Urinary bladder (tissue), 4 donors: ENCODE results near the gene DBNDD2. TPM values are rescaled to one million over a fixed set of nuclear protein-coding genes. Genes with fewer than 3 reads are reported as not detected.

Experiments
- DNase-seq: peaks from one replicate; pipeline ENCODE4 v3.0.0-alpha.2; 2015; ENCODE audit errors: extremely low spot score
- H3K27ac ChIP-seq: one replicate; pipeline ENCODE4 v1.5.1; 2013; ENCODE audit warnings: low read depth, mild to moderate bottlenecking, moderate library complexity
- H3K36me3 ChIP-seq: one replicate; pipeline ENCODE4 v1.6.1; 2013; ENCODE audit warnings: mild to moderate bottlenecking, moderate library complexity; ENCODE audit not compliant: insufficient read depth
- H3K4me1 ChIP-seq: one replicate; pipeline ENCODE4 v1.6.1; 2013; ENCODE audit warnings: mild to moderate bottlenecking, moderate library complexity; ENCODE audit not compliant: insufficient read depth
- H3K4me3 ChIP-seq: one replicate; pipeline ENCODE4 v1.5.1; 2013; ENCODE audit warnings: low read depth, low read length
- WGBS: extraction: QIAGEN DNeasy Blood & Tissue Kit; methylation state at CpG from one replicate; pipeline ENCODE4 v1.1.7; 2013; 5-methylcytosine and 5-hydroxymethylcytosine counted together
- polyA plus RNA-seq: library from polyadenylated mRNA; stranded (reverse); fragments of 200-250 nt; gene quantifications from one replicate; pipeline ENCODE4 v1.2.3, GENCODE V29; 2013
- small RNA-seq: library from RNA; depleted of rRNA; stranded (forward); fragments of <200 nt; gene quantifications from one replicate; pipeline ENCODE3, GENCODE V24; 2014
- total RNA-seq: library from RNA; depleted of rRNA; stranded (reverse); fragments of >200 nt; gene quantifications from one replicate; pipeline ENCODE4 v1.2.3, GENCODE V29; 2014
- donor health status: healthy with polysubstance abuse.
- donor health status: healthy.

The DBNDD2 gene
- total and polyA plus RNA-seq, 2 donors: 15.5 to 194 TPM

DNA sequence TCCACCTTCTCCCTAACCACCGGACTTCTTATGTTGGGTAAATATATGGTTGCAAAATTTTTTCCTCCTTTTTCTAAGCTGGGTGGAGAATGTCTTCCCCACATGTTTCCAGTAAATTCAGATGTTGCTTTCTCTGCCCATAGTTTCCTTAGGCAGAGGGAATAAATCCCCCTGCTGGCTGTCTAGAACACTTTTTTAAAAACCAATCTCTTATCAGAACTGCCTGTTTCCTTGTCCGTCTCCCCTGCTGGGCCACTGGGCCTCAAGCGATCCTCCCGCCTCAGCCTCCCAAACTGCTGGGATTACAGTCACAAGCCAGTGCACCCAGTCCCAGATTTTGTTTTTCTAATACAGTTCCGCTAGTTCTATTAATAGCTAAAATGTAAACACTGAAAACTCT is 51.5 kb downstream of the DBNDD2 start:
- H3K36me3 ChIP-seq: no peaks in the 10 kb centered on the region
- H3K4me3 ChIP-seq: no peak overlapping the region
- no peaks in the 10 kb centered on the region for H3K4me1 ChIP-seq
- WGBS: 63% methylated on average over 5 of the region's 5 CpGs
- DNase-seq: no peak
- H3K27ac ChIP-seq: no peak overlapping the region

Small RNA genes within 50 kb of the gene (small RNA-seq; reads per million reads assigned to genes)
- gene MIR6812: not detected

Other genes with a start within 250 kb of the DBNDD2 start
- gene PI3, start 233.4 kb upstream of the DBNDD2 start, total RNA-seq: not detected
- not detected for gene PI3, start 233.4 kb upstream of the DBNDD2 start, polyA plus RNA-seq
- gene SEMG1, start 201.3 kb upstream of the DBNDD2 start, total RNA-seq: not detected
- not detected for gene SEMG1, start 201.3 kb upstream of the DBNDD2 start, polyA plus RNA-seq
- gene SEMG2, start 186.9 kb upstream of the DBNDD2 start, total RNA-seq: not detected
- not detected for gene SEMG2, start 186.9 kb upstream of the DBNDD2 start, polyA plus RNA-seq
- gene SLPI, start 153.7 kb upstream of the DBNDD2 start, total RNA-seq: 6.8 TPM
- gene SLPI, start 153.7 kb upstream of the DBNDD2 start, polyA plus RNA-seq: 1,815 TPM
- not detected for gene RBPJL, start 101.4 kb upstream of the DBNDD2 start, total RNA-seq
- gene RBPJL, start 101.4 kb upstream of the DBNDD2 start, polyA plus RNA-seq: not detected
- 1.5 TPM for gene MATN4, start 100.0 kb upstream of the DBNDD2 start, total RNA-seq
- 0.58 TPM for gene MATN4, start 100.0 kb upstream of the DBNDD2 start, polyA plus RNA-seq
- 28.9 TPM for gene SDC4, start 59.9 kb upstream of the DBNDD2 start, total RNA-seq
- gene SDC4, start 59.9 kb upstream of the DBNDD2 start, polyA plus RNA-seq: 110 TPM
- 19.5 TPM for gene SYS1, start 45.1 kb upstream of the DBNDD2 start, total RNA-seq
- 39.4 TPM for gene SYS1, start 45.1 kb upstream of the DBNDD2 start, polyA plus RNA-seq
- 0.69 TPM for gene TP53TG5, start 30.0 kb upstream of the DBNDD2 start, total RNA-seq
- 0.96 TPM for gene TP53TG5, start 30.0 kb upstream of the DBNDD2 start, polyA plus RNA-seq
- 30.5 TPM for gene PIGT, start 7.9 kb downstream of the DBNDD2 start, total RNA-seq
- 121 TPM for gene PIGT, start 7.9 kb downstream of the DBNDD2 start, polyA plus RNA-seq
- gene WFDC2, start 61.5 kb downstream of the DBNDD2 start, total RNA-seq: not detected
- 430 TPM for gene WFDC2, start 61.5 kb downstream of the DBNDD2 start, polyA plus RNA-seq
- not detected for gene SPINT3, start 107.3 kb downstream of the DBNDD2 start, total RNA-seq
- gene SPINT3, start 107.3 kb downstream of the DBNDD2 start, polyA plus RNA-seq: not detected
- not detected for gene WFDC6, start 131.2 kb downstream of the DBNDD2 start, total RNA-seq
- not detected for gene WFDC6, start 131.2 kb downstream of the DBNDD2 start, polyA plus RNA-seq
- not detected for gene EPPIN, start 139.1 kb downstream of the DBNDD2 start, total RNA-seq
- gene EPPIN, start 139.1 kb downstream of the DBNDD2 start, polyA plus RNA-seq: not detected
- gene WFDC8, start 171.0 kb downstream of the DBNDD2 start, total RNA-seq: not detected
- not detected for gene WFDC8, start 171.0 kb downstream of the DBNDD2 start, polyA plus RNA-seq
- not detected for gene WFDC10A, start 221.4 kb downstream of the DBNDD2 start, total RNA-seq
- gene WFDC10A, start 221.4 kb downstream of the DBNDD2 start, polyA plus RNA-seq: not detected
- gene WFDC9, start 223.0 kb downstream of the DBNDD2 start, total RNA-seq: not detected
- not detected for gene WFDC9, start 223.0 kb downstream of the DBNDD2 start, polyA plus RNA-seq